ENCODE results near the gene BHLHE40. TPM values are rescaled to one million over a fixed set of nuclear protein-coding genes. Genes with fewer than 3 reads are reported as not detected.

Gene BHLHE40
- 100 to 1,000 TPM; 167 to 182 TPM for total RNA-seq
- polyA plus RNA-seq (2013, experiment 1 of 2) = 47.2 TPM
- polyA plus RNA-seq (2013, experiment 2 of 2) = 86.8 TPM
- 12.0 to 714 (median 124) reads per million in 172 experiments for total RNA-seq

- POLR2A ChIA-PET = interaction anchor here (1.0 to 4.5 kb wide), 21 partner anchors 14 to 268 kb away, joined by 3 to 38 read pairs (median 5); no protein-coding TSS in a partner anchor
- Mint-ChIP-seq H3K9me3 (no peaks in the 10 kb centered on the region), H3K27me3 (no peaks in the 10 kb centered on the region), H3K4me1 (ENCODE audit: low read depth) (peaks cover 65% of the 10 kb centered on the region), H3K27ac (peak within 1 kb of the TSS; percentile 96), H3K36me3 (ENCODE audit: low read depth) (peaks cover 49% of the 10 kb centered on the region), H3K4me3 (peak within 1 kb of the TSS; percentile 98)
- intact Hi-C loops (cut with DNase I, micrococcal nuclease) = loop anchor here (1.0 to 10.0 kb wide), 5 partner anchors 72 to 268 kb away; no protein-coding TSS in a partner anchor
- Histone ChIP-seq H3K27me3 (ENCODE audit: control insufficient read depth in 1 of 2, insufficient read depth in 2 of 2, low read length in 2 of 2) (no peaks in the 10 kb centered on the region), H3K9me3 (ENCODE audit: control insufficient read depth in 1 of 2, insufficient read depth in 1 of 2, low read length in 2 of 2) (no peaks in the 10 kb centered on the region), H3K36me3 (ENCODE audit: insufficient read depth, low read length) (peaks cover 21% of the 10 kb centered on the region), H3K4me1 (ENCODE audit: insufficient read depth, low read length) (peaks cover 73% of the 10 kb centered on the region), H3K27ac (ENCODE audit: low read depth in 1 of 2, low read length in 2 of 2) (peak within 1 kb of the TSS; percentile 84 to 91), H3K4me3 (ENCODE audit: low read length) (peak within 1 kb of the TSS; percentile 95)
- ATAC-seq (ENCODE audit: poor library complexity) (peak; percentile 19), DNase-seq (peak in 5 of 14 experiments; percentile 7 to 39 (median 14))
- CTCF ChIA-PET = interaction anchor here (0.7 to 3.3 kb wide), 29 partner anchors 13 to 629 kb away, joined by 3 to 29 read pairs (median 5); no protein-coding TSS in a partner anchor
- TF ChIP-seq, protein P1, sequence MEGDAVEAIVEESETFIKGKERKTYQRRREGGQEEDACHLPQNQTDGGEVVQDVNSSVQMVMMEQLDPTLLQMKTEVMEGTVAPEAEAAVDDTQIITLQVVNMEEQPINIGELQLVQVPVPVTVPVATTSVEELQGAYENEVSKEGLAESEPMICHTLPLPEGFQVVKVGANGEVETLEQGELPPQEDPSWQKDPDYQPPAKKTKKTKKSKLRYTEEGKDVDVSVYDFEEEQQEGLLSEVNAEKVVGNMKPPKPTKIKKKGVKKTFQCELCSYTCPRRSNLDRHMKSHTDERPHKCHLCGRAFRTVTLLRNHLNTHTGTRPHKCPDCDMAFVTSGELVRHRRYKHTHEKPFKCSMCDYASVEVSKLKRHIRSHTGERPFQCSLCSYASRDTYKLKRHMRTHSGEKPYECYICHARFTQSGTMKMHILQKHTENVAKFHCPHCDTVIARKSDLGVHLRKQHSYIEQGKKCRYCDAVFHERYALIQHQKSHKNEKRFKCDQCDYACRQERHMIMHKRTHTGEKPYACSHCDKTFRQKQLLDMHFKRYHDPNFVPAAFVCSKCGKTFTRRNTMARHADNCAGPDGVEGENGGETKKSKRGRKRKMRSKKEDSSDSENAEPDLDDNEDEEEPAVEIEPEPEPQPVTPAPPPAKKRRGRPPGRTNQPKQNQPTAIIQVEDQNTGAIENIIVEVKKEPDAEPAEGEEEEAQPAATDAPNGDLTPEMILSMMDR (IDR thresholded peaks at IDR 0.05) = no peak
These were observed at the start of gene BHLHE40 for GRCh38 chr3:4979428-4980228. TSS of gene BHLHE40 (plus strand) at chr3:4979437. CDS start at chr3:4979719, 282 bp downstream.

DNA sequence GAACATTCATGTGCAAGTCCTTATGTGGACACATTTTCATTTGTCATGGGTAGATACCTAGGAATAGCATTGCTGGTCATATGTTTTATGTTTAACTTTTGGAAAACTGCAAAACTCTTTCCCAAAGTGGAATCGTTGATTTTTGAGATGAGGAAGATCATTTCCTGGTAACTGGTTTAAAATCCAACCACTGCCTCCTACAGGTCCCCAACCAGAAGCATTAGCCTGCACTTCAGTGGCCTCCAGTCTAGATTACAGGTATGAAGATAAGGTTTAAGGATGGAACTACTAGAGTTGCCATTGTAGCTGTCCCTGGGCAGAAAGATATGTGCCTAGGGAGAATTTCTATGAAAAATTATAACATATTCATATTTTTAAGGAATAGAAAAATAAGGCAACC, 48.7 kb upstream of the BHLHE40 start:
- Histone ChIP-seq H3K4me3 (ENCODE audit: low read length) (no peak overlapping the region), H3K4me1 (ENCODE audit: insufficient read depth, low read length) (peaks cover 7% of the 10 kb centered on the region), H3K36me3 (ENCODE audit: insufficient read depth, low read length) (no peaks in the 10 kb centered on the region), H3K27ac (ENCODE audit: low read depth in 1 of 2, low read length in 2 of 2) (no peak overlapping the region), H3K9me3 (ENCODE audit: control insufficient read depth in 1 of 2, insufficient read depth in 1 of 2, low read length in 2 of 2) (no peaks in the 10 kb centered on the region), H3K27me3 (ENCODE audit: control insufficient read depth in 1 of 2, insufficient read depth in 2 of 2, low read length in 2 of 2) (no peaks in the 10 kb centered on the region)
- POLR2A ChIA-PET = no interaction called here
- no peaks in the 10 kb centered on the region for H3K9me3 Mint-ChIP-seq
- TF ChIP-seq, protein P1 (IDR thresholded peaks at IDR 0.05) = no peak
- no peak overlapping the region for H3K4me3 Mint-ChIP-seq
- H3K4me1 Mint-ChIP-seq (ENCODE audit: low read depth) = peaks cover 4% of the 10 kb centered on the region
- intact Hi-C loops (cut with DNase I, micrococcal nuclease) = loop anchor here in 1 of 2 experiments (10.0 kb wide), 1 partner anchor 46 kb away; no protein-coding TSS in a partner anchor
- H3K27me3 Mint-ChIP-seq = no peaks in the 10 kb centered on the region
- ATAC-seq (ENCODE audit: poor library complexity) = no peak
- no peaks in the 10 kb centered on the region for H3K36me3 Mint-ChIP-seq (ENCODE audit: low read depth)
- no peak overlapping the region for H3K27ac Mint-ChIP-seq
- CTCF ChIA-PET = no interaction called here
- DNase-seq = no peak

GRCh38 chr3:4934050-4934449, 45.2 kb upstream of the BHLHE40 start:
- TF ChIP-seq, protein P1 (IDR thresholded peaks at IDR 0.05) = no peak

More at GRCh38 chr3:4934050-4934449, 45.2 kb upstream of the BHLHE40 start:
- H3K27ac ChIP-seq (ENCODE audit: low read depth in 1 of 2, low read length in 2 of 2) = no peak overlapping the region
- no peaks in the 10 kb centered on the region for H3K27me3 ChIP-seq (ENCODE audit: control insufficient read depth in 1 of 2, insufficient read depth in 2 of 2, low read length in 2 of 2)
- DNase-seq (no peak), ATAC-seq (ENCODE audit: poor library complexity) (no peak)
- Mint-ChIP-seq H3K4me3 (no peak overlapping the region), H3K36me3 (ENCODE audit: low read depth) (no peaks in the 10 kb centered on the region), H3K9me3 (no peaks in the 10 kb centered on the region), H3K4me1 (ENCODE audit: low read depth) (no peaks in the 10 kb centered on the region), H3K27me3 (no peaks in the 10 kb centered on the region), H3K27ac (no peak overlapping the region)
- no peak overlapping the region for H3K4me3 ChIP-seq (ENCODE audit: low read length)
- no peaks in the 10 kb centered on the region for H3K4me1 ChIP-seq (ENCODE audit: insufficient read depth, low read length)
- CTCF ChIA-PET = no interaction called here
- POLR2A ChIA-PET = no interaction called here
- intact Hi-C loops (cut with DNase I, micrococcal nuclease) = loop anchor here in 1 of 2 experiments (10.0 kb wide), 1 partner anchor 49 kb away; no protein-coding TSS in a partner anchor
- no peaks in the 10 kb centered on the region for H3K36me3 ChIP-seq (ENCODE audit: insufficient read depth, low read length)
- H3K9me3 ChIP-seq (ENCODE audit: control insufficient read depth in 1 of 2, insufficient read depth in 1 of 2, low read length in 2 of 2) = no peaks in the 10 kb centered on the region

Measured in CD4-positive, alpha-beta T cell (primary cell).